ENCODE data around the gene STX8.

STX8 gene

GRCh38 chr17:9434642-9435057, 141.0 kb downstream of the STX8 start:
- DNase-seq = no peak

- DNase-seq = no peak
These were observed 142.6 kb downstream of the STX8 start for GRCh38 chr17:9432934-9433421.

- DNase-seq = no peak
These were observed 143.3 kb downstream of the STX8 start for GRCh38 chr17:9432134-9432885.

GRCh38 chr17:9431620-9432019, 144.0 kb downstream of the STX8 start:
- no peak for DNase-seq

GRCh38 chr17:9427465-9428315, 147.9 kb downstream of the STX8 start:
- DNase-seq = no peak

GRCh38 chr17:9424071-9424640, 151.5 kb downstream of the STX8 start:
- no peak for DNase-seq

GRCh38 chr17:9421525-9421924, 154.1 kb downstream of the STX8 start:
- DNase-seq = no peak

- DNase-seq = no peak
These were observed 155.6 kb downstream of the STX8 start for GRCh38 chr17:9419932-9420453.

GRCh38 chr17:9414471-9414870, 161.1 kb downstream of the STX8 start:
- DNase-seq = no peak

GRCh38 chr17:9410737-9411136, 164.9 kb downstream of the STX8 start:
- no peak for DNase-seq

- DNase-seq = no peak
These were observed 165.3 kb downstream of the STX8 start for GRCh38 chr17:9410301-9410700.

GRCh38 chr17:9409878-9410277, 165.7 kb downstream of the STX8 start:
- DNase-seq = no peak

- no peak for DNase-seq
These were observed 166.5 kb downstream of the STX8 start for GRCh38 chr17:9408868-9409829.

GRCh38 chr17:9408381-9408780, 167.2 kb downstream of the STX8 start:
- DNase-seq = no peak

- no peak for DNase-seq
These were observed 169.5 kb downstream of the STX8 start for GRCh38 chr17:9406046-9406606.

- no peak for DNase-seq
These were observed 172.4 kb downstream of the STX8 start for GRCh38 chr17:9403257-9403656.

- no peak for DNase-seq
These were observed 172.9 kb downstream of the STX8 start for GRCh38 chr17:9402590-9403199.

- no peak for DNase-seq
These were observed 174.2 kb downstream of the STX8 start for GRCh38 chr17:9401434-9401833.

- DNase-seq = no peak
These were observed 186.5 kb downstream of the STX8 start for GRCh38 chr17:9389111-9389527.

- no peak for DNase-seq
These were observed 189.2 kb downstream of the STX8 start for GRCh38 chr17:9386401-9386800.

GRCh38 chr17:9383826-9384225, 191.8 kb downstream of the STX8 start:
- DNase-seq = no peak
